ENCODE measurements around the gene ASB6.
"Not testable (repeated sequence)": the region's sequence is repeated elsewhere in the genome, so short reads cannot be mapped to it uniquely, and the experiment has no call there.

ASB6 gene

GRCh38 chr9:129640086-129640870 is 1.7 kb downstream of the ASB6 start:
- no peak overlapping the region for H3K4me3 ChIP-seq (ENCODE audit: low read depth, low read length)
- no peak for TF ChIP-seq CTCF (IDR thresholded peaks at IDR 0.05; ENCODE audit: borderline replicate concordance, insufficient read depth, low read depth, low read length)

DNA sequence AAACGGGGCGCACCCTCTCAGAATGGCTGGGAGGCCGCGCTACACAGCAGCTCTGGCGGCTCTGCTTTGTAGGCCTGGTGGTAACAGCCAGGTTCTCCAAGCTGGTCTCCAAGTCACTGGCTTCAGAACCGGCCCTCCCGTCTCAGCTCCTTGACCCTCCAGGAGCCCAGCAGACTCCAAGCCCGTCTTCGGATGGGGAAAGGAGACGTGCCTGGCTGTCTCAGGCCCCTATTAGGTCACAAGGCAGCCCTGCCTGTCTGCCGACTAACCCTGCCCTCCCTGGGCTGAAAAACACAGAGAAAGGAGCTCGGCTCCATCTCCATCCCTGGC is 2.2 kb downstream of the ASB6 start:
- no peak overlapping the region for H3K4me3 ChIP-seq (ENCODE audit: low read depth, low read length)
- no peak for TF ChIP-seq CTCF (IDR thresholded peaks at IDR 0.05; ENCODE audit: borderline replicate concordance, insufficient read depth, low read depth, low read length)

DNA sequence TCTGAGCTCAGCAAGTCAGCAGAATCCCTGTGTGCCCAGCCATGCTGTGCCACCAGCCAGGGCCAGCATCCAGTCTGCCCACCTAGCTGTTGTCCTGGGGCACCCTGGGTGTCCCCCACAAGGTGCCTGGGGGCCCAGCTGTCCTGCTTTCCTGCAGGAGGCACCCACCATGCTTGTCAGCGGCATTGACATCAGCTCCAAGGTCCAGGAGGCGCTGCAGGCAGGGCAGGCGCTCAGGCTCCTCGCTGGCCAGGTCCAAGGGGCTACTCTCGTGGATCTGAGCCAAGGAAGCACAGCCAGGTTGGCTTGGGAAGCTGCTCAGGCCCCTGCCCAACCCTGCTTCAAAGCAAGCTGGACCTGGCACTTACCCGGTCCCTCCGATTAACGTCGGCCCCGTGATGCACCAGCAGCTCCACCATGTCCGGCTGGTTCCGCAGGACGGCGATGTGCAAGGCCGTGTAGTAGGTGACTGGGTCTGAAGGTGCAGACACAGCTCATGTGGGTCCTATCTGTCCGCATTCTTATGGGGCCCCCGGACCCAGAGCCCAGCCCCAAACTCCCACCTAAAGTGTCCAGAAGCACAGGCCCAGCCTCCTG is 2.8 kb downstream of the ASB6 start:
- TF ChIP-seq CTCF (IDR thresholded peaks at IDR 0.05; ENCODE audit: borderline replicate concordance, insufficient read depth, low read depth, low read length), result no peak
- no peak overlapping the region for H3K4me3 ChIP-seq (ENCODE audit: low read depth, low read length)

DNA sequence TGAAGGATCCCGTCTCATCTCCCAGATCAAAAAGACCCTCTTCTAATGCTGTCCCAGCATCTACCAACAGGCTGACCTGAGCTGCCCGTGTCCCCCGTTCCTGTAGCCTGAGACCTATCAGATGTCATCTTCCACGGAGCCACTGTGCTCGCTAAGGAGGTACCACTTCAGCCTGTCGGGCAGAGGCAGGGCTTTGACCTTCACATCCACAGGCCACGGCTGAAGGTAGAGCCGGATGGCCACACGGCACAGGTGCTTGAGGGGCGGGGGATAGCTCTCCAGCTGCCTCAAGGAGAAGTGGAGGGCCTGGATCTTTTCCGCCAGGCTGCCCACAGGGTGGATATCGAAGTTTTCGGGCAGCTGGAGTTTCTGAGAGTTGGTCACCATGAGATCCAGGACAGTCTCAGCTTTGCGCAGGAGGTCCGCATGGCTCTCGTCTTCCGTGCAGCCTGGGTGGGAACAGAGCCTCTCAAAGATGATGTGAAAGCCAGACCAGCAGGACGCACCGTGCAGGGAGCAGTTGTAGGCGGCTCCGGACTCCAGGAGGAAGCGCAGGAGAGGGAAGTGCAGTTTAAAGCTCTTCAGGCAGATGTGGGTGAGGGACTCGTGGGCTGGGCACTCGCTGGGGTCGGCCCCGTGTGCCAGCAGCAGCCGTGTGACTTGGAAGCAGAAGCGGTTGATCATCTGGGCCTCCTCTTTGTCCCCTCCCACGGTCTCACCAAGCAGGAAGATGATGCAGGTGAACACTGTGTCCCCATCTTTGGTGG is 4.1 kb downstream of the ASB6 start:
- no peak for TF ChIP-seq CTCF (IDR thresholded peaks at IDR 0.05; ENCODE audit: borderline replicate concordance, insufficient read depth, low read depth, low read length)
- H3K4me3 ChIP-seq (ENCODE audit: low read depth, low read length), result no peak overlapping the region

DNA sequence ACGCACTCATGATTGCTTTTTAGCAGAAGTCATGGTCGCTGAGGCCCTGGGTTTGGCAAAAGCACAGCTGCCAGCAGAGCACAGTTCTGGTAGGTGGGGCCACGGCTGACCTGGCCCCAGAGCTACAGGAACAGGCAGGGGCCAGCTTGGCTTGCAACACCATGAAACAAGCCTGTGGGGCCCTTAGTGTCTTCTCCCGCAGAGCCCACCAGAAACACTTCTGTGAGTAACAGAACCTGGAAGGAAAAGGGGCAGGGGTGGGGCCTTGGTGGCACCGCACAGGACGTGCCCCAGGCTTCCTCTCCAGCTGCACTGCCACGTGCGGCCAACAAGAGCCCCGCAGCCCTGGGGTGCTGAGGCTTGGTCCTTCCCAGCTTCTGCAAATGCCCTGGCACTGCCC is 4.8 kb downstream of the ASB6 start:
- no peak overlapping the region for H3K4me3 ChIP-seq (ENCODE audit: low read depth, low read length)
- no peak for TF ChIP-seq CTCF (IDR thresholded peaks at IDR 0.05; ENCODE audit: borderline replicate concordance, insufficient read depth, low read depth, low read length)

- H3K4me3 ChIP-seq (ENCODE audit: low read depth, low read length), result not testable (repeated sequence)
These were observed 5.6 kb downstream of the ASB6 start for GRCh38 chr9:129636343-129636742.

GRCh38 chr9:129635099-129636065 is 6.6 kb downstream of the ASB6 start:
- TF ChIP-seq CTCF (IDR thresholded peaks at IDR 0.05; ENCODE audit: borderline replicate concordance, insufficient read depth, low read depth, low read length), result no peak
- H3K4me3 ChIP-seq (ENCODE audit: low read depth, low read length), result no peak overlapping the region

Measured in GM12875 (cell line).